Measurements from ENCODE around the gene ZNF653. TPM values are rescaled to one million over a fixed set of nuclear protein-coding genes. Genes with fewer than 3 reads are reported as not detected.

The ZNF653 gene
- total RNA-seq, 1 donor = 3.5 TPM

DNA sequence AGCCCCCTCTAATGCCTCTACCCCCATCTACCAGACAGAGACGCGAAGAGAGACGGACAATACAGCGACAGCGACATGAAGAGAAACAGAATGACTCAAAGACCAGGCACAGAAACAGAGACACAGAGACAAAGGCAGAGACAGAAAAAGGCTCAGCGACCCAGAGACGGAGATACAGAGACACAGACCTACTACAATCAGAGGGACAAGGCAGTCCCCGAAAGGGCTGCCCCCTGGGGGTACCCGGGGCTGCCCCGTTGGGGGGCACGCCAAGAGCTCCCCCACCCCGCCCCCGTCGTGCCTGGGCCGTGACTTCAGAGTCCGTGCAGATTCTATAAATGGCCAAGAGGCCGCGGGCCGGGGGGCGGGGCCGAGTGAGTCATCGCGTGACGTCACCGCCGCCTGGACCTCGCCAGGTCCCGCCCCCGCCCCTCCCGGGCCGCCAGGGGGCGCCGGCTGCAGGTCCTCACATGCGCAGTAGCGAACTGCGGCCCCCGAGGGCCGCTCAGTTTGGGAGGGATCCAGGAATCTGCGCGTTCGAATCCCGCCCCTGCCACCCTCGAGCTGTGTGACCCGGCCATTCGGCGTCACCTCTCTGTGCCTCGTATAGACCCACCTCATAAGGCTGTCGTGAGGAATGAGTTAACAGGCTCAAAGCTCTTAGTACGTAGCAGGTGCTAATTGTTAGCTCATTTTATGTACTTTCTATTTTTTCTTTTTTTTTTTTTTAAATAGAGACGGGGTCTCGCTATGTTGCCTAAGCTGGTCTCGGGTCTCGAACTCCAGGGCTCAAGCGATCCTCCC, 30.4 kb upstream of the ZNF653 start:
- Histone ChIP-seq H3K9me3 (ENCODE audit: low read depth, low read length) (no peaks in the 10 kb centered on the region), H3K27me3 (ENCODE audit: insufficient read depth, low read length) (peaks cover 6% of the 10 kb centered on the region), H3K4me3 (ENCODE audit: low read length) (peak overlapping the region; percentile 12), H3K4me1 (ENCODE audit: insufficient read depth, low read length) (peaks cover 19% of the 10 kb centered on the region)

GRCh38 chr19:11534948-11535347, 29.3 kb upstream of the ZNF653 start:
- peaks cover 6% of the 10 kb centered on the region for H3K27me3 ChIP-seq (ENCODE audit: insufficient read depth, low read length)

DNA sequence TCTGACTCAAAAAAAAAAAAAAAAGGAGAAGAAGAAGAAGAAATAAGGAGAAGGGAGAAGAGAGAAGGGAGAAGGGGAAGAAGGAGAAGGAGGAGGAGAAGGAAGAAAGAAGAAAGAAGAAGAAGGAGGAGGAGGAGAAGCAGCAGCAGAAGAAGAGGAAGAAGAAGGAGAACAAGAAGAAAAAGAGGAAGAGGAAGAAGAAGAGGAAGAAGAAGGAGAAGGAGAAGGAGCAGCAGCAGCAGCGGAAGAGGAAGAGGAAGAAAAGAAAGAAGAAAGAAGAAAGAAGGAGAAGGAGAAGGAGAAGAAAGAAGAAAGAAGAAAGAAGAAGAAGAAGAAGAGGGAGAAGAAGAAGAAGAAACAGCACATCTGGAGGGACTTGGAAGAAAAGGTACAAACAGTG, 28.9 kb upstream of the ZNF653 start:
- Histone ChIP-seq H3K9me3 (ENCODE audit: low read depth, low read length) (no peaks in the 10 kb centered on the region), H3K4me1 (ENCODE audit: insufficient read depth, low read length) (peaks cover 19% of the 10 kb centered on the region), H3K4me3 (ENCODE audit: low read length) (no peak overlapping the region), H3K27me3 (ENCODE audit: insufficient read depth, low read length) (peaks cover 6% of the 10 kb centered on the region)

More at GRCh38 chr19:11534948-11535347, 29.3 kb upstream of the ZNF653 start:
- peaks cover 19% of the 10 kb centered on the region for H3K4me1 ChIP-seq (ENCODE audit: insufficient read depth, low read length)
- no peak overlapping the region for H3K4me3 ChIP-seq (ENCODE audit: low read length)
- H3K9me3 ChIP-seq (ENCODE audit: low read depth, low read length) = no peaks in the 10 kb centered on the region

DNA sequence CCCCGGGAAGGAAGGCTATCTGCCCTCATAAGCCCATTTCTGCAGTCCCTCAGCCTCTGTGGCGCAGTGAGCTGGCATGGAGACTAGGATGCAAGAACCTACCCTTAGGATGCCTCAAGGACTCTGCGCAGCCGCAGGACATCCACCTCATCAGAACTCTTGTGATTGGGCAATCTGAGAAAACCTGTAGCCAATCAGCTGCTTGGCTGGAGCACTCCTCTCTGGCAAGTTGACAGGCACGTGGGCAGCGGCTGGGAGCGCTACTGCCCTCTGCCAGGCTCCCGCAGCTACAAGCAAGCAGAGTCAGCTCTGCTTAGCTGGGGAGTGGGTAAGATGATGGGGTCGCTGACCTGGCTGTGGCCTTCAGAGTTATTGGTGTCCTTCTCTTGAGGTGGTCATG, 24.8 kb upstream of the ZNF653 start:
- Histone ChIP-seq H3K27me3 (ENCODE audit: insufficient read depth, low read length) (no peaks in the 10 kb centered on the region), H3K4me3 (ENCODE audit: low read length) (no peak overlapping the region)

GRCh38 chr19:11528551-11529341, 23.1 kb upstream of the ZNF653 start, which contains the start of gene ECSIT:
Gene ECSIT (minus strand): TSS chr19:11529134. CDS start chr19:11519170, 9,964 bp downstream.
- no peaks in the 10 kb centered on the region for H3K27me3 ChIP-seq (ENCODE audit: insufficient read depth, low read length)
- peaks cover 19% of the 10 kb centered on the region for H3K4me1 ChIP-seq (ENCODE audit: insufficient read depth, low read length)
- H3K9me3 ChIP-seq (ENCODE audit: low read depth, low read length) = no peaks in the 10 kb centered on the region
- peak within 1 kb of the TSS; percentile 67 for H3K4me3 ChIP-seq (ENCODE audit: low read length)

More for the DNA sequence above, 24.8 kb upstream of the ZNF653 start:
- no peaks in the 10 kb centered on the region for H3K9me3 ChIP-seq (ENCODE audit: low read depth, low read length)
- H3K4me1 ChIP-seq (ENCODE audit: insufficient read depth, low read length) = peaks cover 24% of the 10 kb centered on the region

DNA sequence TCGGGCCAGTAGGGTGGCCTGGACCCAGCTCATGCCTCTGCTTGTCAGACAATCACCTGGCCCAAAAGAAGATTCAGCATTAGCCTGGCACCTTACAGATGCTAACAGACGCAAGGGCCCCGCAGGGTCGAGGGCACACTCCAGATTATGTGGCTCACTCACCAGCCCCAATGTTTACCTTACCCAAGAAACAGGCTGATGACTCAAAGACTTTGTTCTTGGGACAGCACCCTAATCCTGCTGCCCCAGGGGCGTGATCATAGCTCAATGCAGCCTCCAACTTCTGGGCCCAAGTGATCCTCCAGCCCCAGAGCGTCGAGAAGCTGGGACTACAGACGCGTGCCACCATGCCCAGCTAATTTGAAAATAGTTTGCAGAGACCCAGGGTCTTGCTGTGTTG, 13.5 kb upstream of the ZNF653 start:
- no peak overlapping the region for H3K4me3 ChIP-seq (ENCODE audit: low read length)
- H3K9me3 ChIP-seq (ENCODE audit: low read depth, low read length) = no peaks in the 10 kb centered on the region
- H3K4me1 ChIP-seq (ENCODE audit: insufficient read depth, low read length) = no peaks in the 10 kb centered on the region
- no peaks in the 10 kb centered on the region for H3K27me3 ChIP-seq (ENCODE audit: insufficient read depth, low read length)

- Histone ChIP-seq H3K4me3 (ENCODE audit: low read length) (no peak overlapping the region), H3K4me1 (ENCODE audit: insufficient read depth, low read length) (no peaks in the 10 kb centered on the region), H3K9me3 (ENCODE audit: low read depth, low read length) (no peaks in the 10 kb centered on the region), H3K27me3 (ENCODE audit: insufficient read depth, low read length) (no peaks in the 10 kb centered on the region)
Measured at GRCh38 chr19:11513946-11514345, 8.3 kb upstream of the ZNF653 start.

DNA sequence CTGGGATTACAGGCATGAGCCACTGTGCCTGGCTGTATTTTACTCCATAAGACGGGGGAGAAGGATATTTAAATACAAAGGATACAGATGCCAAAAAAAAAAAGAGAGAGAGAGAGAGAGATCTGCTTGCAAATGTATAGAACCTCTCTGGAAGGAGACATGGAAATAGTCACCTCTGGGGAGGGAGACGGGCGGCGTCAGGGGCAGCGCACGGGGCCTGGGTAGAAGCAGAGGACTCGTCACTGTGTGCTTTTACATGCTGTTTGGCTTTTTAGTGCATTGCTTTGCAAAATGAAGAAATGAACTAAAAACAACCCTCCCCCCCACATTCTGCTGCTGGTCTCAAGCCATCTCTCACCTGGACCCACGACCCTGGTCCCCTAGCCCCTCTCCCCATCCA, 4.8 kb upstream of the ZNF653 start:
- no peak overlapping the region for H3K4me3 ChIP-seq (ENCODE audit: low read length)
- H3K27me3 ChIP-seq (ENCODE audit: insufficient read depth, low read length) = no peaks in the 10 kb centered on the region
- no peaks in the 10 kb centered on the region for H3K9me3 ChIP-seq (ENCODE audit: low read depth, low read length)
- peaks cover 8% of the 10 kb centered on the region for H3K4me1 ChIP-seq (ENCODE audit: insufficient read depth, low read length)

GRCh38 chr19:11507370-11508078, 1.9 kb upstream of the ZNF653 start:
- Histone ChIP-seq H3K9me3 (ENCODE audit: low read depth, low read length) (no peaks in the 10 kb centered on the region), H3K27me3 (ENCODE audit: insufficient read depth, low read length) (no peaks in the 10 kb centered on the region), H3K4me1 (ENCODE audit: insufficient read depth, low read length) (peaks cover 14% of the 10 kb centered on the region), H3K4me3 (ENCODE audit: low read length) (no peak overlapping the region)

DNA sequence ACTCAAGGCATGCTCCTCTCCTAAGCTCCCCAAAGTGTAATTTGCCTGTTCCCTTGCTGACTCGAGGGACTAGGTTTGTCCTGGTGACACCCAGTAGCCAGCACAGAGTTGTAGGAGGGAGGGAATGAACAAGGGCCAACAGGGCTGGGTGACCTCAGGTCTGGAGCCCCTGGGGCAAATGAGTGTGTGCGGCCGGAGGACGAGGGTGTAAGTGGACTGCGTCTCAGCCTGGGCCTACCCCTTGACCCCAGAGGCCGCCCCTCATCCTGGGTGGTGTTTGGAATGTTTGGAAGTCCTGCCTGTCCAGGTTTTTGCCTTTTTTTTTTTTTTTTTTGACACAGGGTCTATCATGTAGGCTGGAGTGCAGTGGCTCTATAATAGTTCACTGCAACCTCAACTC, 1.3 kb upstream of the ZNF653 start:
- peaks cover 14% of the 10 kb centered on the region for H3K4me1 ChIP-seq (ENCODE audit: insufficient read depth, low read length)
- no peaks in the 10 kb centered on the region for H3K9me3 ChIP-seq (ENCODE audit: low read depth, low read length)
- no peaks in the 10 kb centered on the region for H3K27me3 ChIP-seq (ENCODE audit: insufficient read depth, low read length)
- no peak overlapping the region for H3K4me3 ChIP-seq (ENCODE audit: low read length)

GRCh38 chr19:11506101-11506555, 489 bp upstream of the ZNF653 start:
- H3K27me3 ChIP-seq (ENCODE audit: insufficient read depth, low read length) = no peaks in the 10 kb centered on the region
- H3K4me1 ChIP-seq (ENCODE audit: insufficient read depth, low read length) = peaks cover 14% of the 10 kb centered on the region
- no peaks in the 10 kb centered on the region for H3K9me3 ChIP-seq (ENCODE audit: low read depth, low read length)
- H3K4me3 ChIP-seq (ENCODE audit: low read length) = peak overlapping the region; percentile 78

- no peaks in the 10 kb centered on the region for H3K9me3 ChIP-seq (ENCODE audit: low read depth, low read length)
Measured at GRCh38 chr19:11505032-11505503, 571 bp downstream of the ZNF653 start.

GRCh38 chr19:11504502-11505031, 1.1 kb downstream of the ZNF653 start:
- Histone ChIP-seq H3K4me3 (ENCODE audit: low read length) (peak overlapping the region; percentile 78), H3K9me3 (ENCODE audit: low read depth, low read length) (no peaks in the 10 kb centered on the region), H3K4me1 (ENCODE audit: insufficient read depth, low read length) (peaks cover 14% of the 10 kb centered on the region), H3K27me3 (ENCODE audit: insufficient read depth, low read length) (no peaks in the 10 kb centered on the region)

More at GRCh38 chr19:11505032-11505503, 571 bp downstream of the ZNF653 start:
- peak overlapping the region; percentile 78 for H3K4me3 ChIP-seq (ENCODE audit: low read length)
- H3K27me3 ChIP-seq (ENCODE audit: insufficient read depth, low read length) = no peaks in the 10 kb centered on the region
- peaks cover 14% of the 10 kb centered on the region for H3K4me1 ChIP-seq (ENCODE audit: insufficient read depth, low read length)

- Histone ChIP-seq H3K4me1 (ENCODE audit: insufficient read depth, low read length) (peaks cover 5% of the 10 kb centered on the region), H3K4me3 (ENCODE audit: low read length) (no peak overlapping the region), H3K9me3 (ENCODE audit: low read depth, low read length) (no peaks in the 10 kb centered on the region), H3K27me3 (ENCODE audit: insufficient read depth, low read length) (no peaks in the 10 kb centered on the region)
Measured at GRCh38 chr19:11499890-11500420, 5.7 kb downstream of the ZNF653 start.

Measured in mononuclear cell (primary cell).